ENCODE results near the gene NR1D2.

NR1D2 gene

GRCh38 chr3:23953523-23953922 is 8.4 kb downstream of the NR1D2 start:
- H3K4me3 ChIP-seq (ENCODE audit: low read length), result no peak overlapping the region
- DNase-seq (ENCODE audit: low read depth), result no peak
- TF ChIP-seq, protein P1, sequence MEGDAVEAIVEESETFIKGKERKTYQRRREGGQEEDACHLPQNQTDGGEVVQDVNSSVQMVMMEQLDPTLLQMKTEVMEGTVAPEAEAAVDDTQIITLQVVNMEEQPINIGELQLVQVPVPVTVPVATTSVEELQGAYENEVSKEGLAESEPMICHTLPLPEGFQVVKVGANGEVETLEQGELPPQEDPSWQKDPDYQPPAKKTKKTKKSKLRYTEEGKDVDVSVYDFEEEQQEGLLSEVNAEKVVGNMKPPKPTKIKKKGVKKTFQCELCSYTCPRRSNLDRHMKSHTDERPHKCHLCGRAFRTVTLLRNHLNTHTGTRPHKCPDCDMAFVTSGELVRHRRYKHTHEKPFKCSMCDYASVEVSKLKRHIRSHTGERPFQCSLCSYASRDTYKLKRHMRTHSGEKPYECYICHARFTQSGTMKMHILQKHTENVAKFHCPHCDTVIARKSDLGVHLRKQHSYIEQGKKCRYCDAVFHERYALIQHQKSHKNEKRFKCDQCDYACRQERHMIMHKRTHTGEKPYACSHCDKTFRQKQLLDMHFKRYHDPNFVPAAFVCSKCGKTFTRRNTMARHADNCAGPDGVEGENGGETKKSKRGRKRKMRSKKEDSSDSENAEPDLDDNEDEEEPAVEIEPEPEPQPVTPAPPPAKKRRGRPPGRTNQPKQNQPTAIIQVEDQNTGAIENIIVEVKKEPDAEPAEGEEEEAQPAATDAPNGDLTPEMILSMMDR (conservative IDR thresholded peaks at IDR 0.05; ENCODE audit: low read length), result no peak

- H3K4me3 ChIP-seq (ENCODE audit: low read length), result no peak overlapping the region
- no peak for DNase-seq (ENCODE audit: low read depth)
- TF ChIP-seq, protein P1 (conservative IDR thresholded peaks at IDR 0.05; ENCODE audit: low read length), result no peak
Observed at GRCh38 chr3:23954144-23954543, 9.1 kb downstream of the NR1D2 start.

- no peak overlapping the region for H3K4me3 ChIP-seq (ENCODE audit: low read length)
- TF ChIP-seq, protein P1 (conservative IDR thresholded peaks at IDR 0.05; ENCODE audit: low read length), result no peak
- no peak for DNase-seq (ENCODE audit: low read depth)
Observed at GRCh38 chr3:23956701-23957100, 11.6 kb downstream of the NR1D2 start.

DNA sequence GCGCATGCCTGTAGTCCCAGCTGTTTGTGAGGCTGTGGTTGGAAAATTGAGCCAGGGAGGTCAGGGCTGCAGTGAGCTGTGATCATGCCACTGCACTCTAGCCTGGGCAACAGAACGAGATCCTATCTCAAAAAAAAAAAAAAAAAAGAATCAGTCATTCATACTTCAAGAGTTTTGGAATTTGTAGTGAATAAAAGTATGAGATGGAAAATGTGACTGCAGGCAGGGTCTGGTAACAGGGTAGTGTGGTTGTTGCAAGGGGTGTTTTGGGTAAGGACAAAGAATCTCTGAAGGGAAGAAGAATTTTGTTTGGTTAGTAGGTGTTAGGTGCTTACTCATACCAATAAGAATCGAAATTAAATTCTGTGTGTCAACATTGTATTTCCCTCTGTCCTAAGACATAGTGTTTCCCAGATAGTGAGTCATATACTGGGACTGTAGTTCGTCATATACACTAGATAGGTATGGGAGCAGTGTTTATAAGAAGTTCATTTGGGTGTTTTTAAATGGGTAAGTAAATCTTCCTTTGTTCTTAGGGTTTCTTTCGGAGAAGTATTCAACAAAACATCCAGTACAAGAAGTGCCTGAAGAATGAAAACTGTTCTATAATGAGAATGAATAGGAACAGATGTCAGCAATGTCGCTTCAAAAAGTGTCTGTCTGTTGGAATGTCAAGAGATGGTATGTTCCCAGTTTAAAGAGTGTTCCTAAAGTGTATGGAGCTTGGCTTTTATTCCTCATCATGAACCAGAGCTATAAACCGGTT is 14.2 kb downstream of the NR1D2 start:
- no peak overlapping the region for H3K4me3 ChIP-seq (ENCODE audit: low read length)
- TF ChIP-seq, protein P1 (conservative IDR thresholded peaks at IDR 0.05; ENCODE audit: low read length), result no peak
- DNase-seq (ENCODE audit: low read depth), result peak; percentile 86

GRCh38 chr3:23960649-23961048 is 15.6 kb downstream of the NR1D2 start:
- DNase-seq (ENCODE audit: low read depth), result no peak
- TF ChIP-seq, protein P1 (conservative IDR thresholded peaks at IDR 0.05; ENCODE audit: low read length), result no peak
- H3K4me3 ChIP-seq (ENCODE audit: low read length), result no peak overlapping the region

GRCh38 chr3:23961066-23961465 is 16.0 kb downstream of the NR1D2 start:
- DNase-seq (ENCODE audit: low read depth), result peak; percentile 23
- H3K4me3 ChIP-seq (ENCODE audit: low read length), result no peak overlapping the region
- TF ChIP-seq, protein P1 (conservative IDR thresholded peaks at IDR 0.05; ENCODE audit: low read length), result no peak

DNA sequence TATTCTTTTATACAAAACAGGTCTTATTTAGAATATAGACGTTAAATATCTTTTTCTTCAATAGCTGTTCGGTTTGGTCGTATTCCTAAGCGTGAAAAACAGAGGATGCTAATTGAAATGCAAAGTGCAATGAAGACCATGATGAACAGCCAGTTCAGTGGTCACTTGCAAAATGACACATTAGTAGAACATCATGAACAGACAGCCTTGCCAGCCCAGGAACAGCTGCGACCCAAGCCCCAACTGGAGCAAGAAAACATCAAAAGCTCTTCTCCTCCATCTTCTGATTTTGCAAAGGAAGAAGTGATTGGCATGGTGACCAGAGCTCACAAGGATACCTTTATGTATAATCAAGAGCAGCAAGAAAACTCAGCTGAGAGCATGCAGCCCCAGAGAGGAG is 16.8 kb downstream of the NR1D2 start:
- TF ChIP-seq, protein P1 (conservative IDR thresholded peaks at IDR 0.05; ENCODE audit: low read length), result no peak
- H3K4me3 ChIP-seq (ENCODE audit: low read length), result no peak overlapping the region
- DNase-seq (ENCODE audit: low read depth), result no peak

Data from AG10803 (cell line).